Stimulated activated CD8-positive, alpha-beta memory T cell treated with anti-CD3 and anti-CD28 coated beads, Interleukin-15, amount 100 ng/mL, for 48 hours (primary cell): ENCODE results near the gene IPCEF1.

ENCODE experiments used
- DNase-seq, 2 donors: peaks; one replicate each; pipeline ENCODE4 v3.0.0-alpha.2; 2020; ENCODE audit warnings: low read depth in 2 of 2

IPCEF1 gene

GRCh38 chr6:154356690-154357089, at the start of gene IPCEF1:
IPCEF1 (minus strand) TSS chr6:154356803; CDS start chr6:154265947, 90,856 bp downstream.
- DNase-seq: no peak

- DNase-seq: no peak
Measured at GRCh38 chr6:154406301-154406700, 49.7 kb upstream of the IPCEF1 start.

- no peak for DNase-seq
Measured at GRCh38 chr6:154404791-154405400, 48.3 kb upstream of the IPCEF1 start.

GRCh38 chr6:154403788-154404187, 47.2 kb upstream of the IPCEF1 start:
- DNase-seq: no peak

GRCh38 chr6:154402081-154402780, 45.6 kb upstream of the IPCEF1 start:
- no peak for DNase-seq

GRCh38 chr6:154399097-154399496, 42.5 kb upstream of the IPCEF1 start:
- no peak for DNase-seq

GRCh38 chr6:154397491-154398195, 41.0 kb upstream of the IPCEF1 start:
- DNase-seq: no peak

- DNase-seq: no peak
Measured at GRCh38 chr6:154395878-154396277, 39.3 kb upstream of the IPCEF1 start.

GRCh38 chr6:154395316-154395715, 38.7 kb upstream of the IPCEF1 start:
- DNase-seq: no peak

GRCh38 chr6:154394571-154394970, 38.0 kb upstream of the IPCEF1 start:
- DNase-seq: no peak

- no peak for DNase-seq
Measured at GRCh38 chr6:154390034-154390433, 33.4 kb upstream of the IPCEF1 start.

GRCh38 chr6:154388803-154389202, 32.2 kb upstream of the IPCEF1 start:
- DNase-seq: no peak

GRCh38 chr6:154386848-154387717, 30.5 kb upstream of the IPCEF1 start:
- DNase-seq: no peak

GRCh38 chr6:154384191-154384590, 27.6 kb upstream of the IPCEF1 start:
- no peak for DNase-seq

- no peak for DNase-seq
Measured at GRCh38 chr6:154383273-154383672, 26.7 kb upstream of the IPCEF1 start.

- DNase-seq: no peak
Measured at GRCh38 chr6:154382740-154383139, 26.1 kb upstream of the IPCEF1 start.

GRCh38 chr6:154381548-154381947, 24.9 kb upstream of the IPCEF1 start:
- DNase-seq: no peak

- DNase-seq: no peak
Measured at GRCh38 chr6:154380741-154381140, 24.1 kb upstream of the IPCEF1 start.

GRCh38 chr6:154379585-154379984, 23.0 kb upstream of the IPCEF1 start:
- DNase-seq: no peak

GRCh38 chr6:154378518-154378917, 21.9 kb upstream of the IPCEF1 start:
- DNase-seq: no peak

GRCh38 chr6:154377726-154378125, 21.1 kb upstream of the IPCEF1 start:
- no peak for DNase-seq

GRCh38 chr6:154373971-154374370, 17.4 kb upstream of the IPCEF1 start:
- DNase-seq: no peak
